Endothelial cell of umbilical vein (primary cell): ENCODE measurements around the gene RAB40AL.

Source experiments
- CTCF ChIP-seq, 2 donors: IDR thresholded peaks; 1 replicate in 1 of 2; 2 replicates in 1 of 2; pipeline ENCODE4 v1.5.1; 2011; ENCODE audit warnings: low read length in 2 of 2, mild to moderate bottlenecking in 2 of 2, moderate library complexity in 2 of 2, control low read depth in 1 of 2, inconsistent platforms in 1 of 2, low read depth in 1 of 2; ENCODE audit not compliant: insufficient read depth in 1 of 2; ENCODE audit errors: extremely low read depth in 1 of 2
- EZH2 ChIP-seq: IDR thresholded peaks from 2 replicates; pipeline ENCODE4 v1.6.1; 2012; ENCODE audit warnings: borderline replicate concordance, low read depth, mild to moderate bottlenecking, moderate library complexity, low read length, inconsistent platforms; ENCODE audit not compliant: severe bottlenecking
- TF ChIP-seq, protein P1 (sequence below): IDR thresholded peaks from 2 replicates; pipeline ENCODE4 v1.6.1; 2011; ENCODE audit not compliant: insufficient read depth, insufficient read length

GRCh38 chrX:102892103-102892502 is 45.0 kb upstream of the RAB40AL start:
- no peak for TF ChIP-seq CTCF (IDR thresholded peaks at IDR 0.05; ENCODE audit: extremely low read depth in 1 of 2, insufficient read depth in 1 of 2, low read depth in 1 of 2, low read length in 2 of 2)
- TF ChIP-seq, protein P1, sequence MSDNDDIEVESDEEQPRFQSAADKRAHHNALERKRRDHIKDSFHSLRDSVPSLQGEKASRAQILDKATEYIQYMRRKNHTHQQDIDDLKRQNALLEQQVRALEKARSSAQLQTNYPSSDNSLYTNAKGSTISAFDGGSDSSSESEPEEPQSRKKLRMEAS = no peak
- no peak for TF ChIP-seq EZH2
